ENCODE data around the gene PES1.
A peak's percentile ranks its signal among the peaks of the same experiment; 100 is the strongest.

The PES1 gene

DNA sequence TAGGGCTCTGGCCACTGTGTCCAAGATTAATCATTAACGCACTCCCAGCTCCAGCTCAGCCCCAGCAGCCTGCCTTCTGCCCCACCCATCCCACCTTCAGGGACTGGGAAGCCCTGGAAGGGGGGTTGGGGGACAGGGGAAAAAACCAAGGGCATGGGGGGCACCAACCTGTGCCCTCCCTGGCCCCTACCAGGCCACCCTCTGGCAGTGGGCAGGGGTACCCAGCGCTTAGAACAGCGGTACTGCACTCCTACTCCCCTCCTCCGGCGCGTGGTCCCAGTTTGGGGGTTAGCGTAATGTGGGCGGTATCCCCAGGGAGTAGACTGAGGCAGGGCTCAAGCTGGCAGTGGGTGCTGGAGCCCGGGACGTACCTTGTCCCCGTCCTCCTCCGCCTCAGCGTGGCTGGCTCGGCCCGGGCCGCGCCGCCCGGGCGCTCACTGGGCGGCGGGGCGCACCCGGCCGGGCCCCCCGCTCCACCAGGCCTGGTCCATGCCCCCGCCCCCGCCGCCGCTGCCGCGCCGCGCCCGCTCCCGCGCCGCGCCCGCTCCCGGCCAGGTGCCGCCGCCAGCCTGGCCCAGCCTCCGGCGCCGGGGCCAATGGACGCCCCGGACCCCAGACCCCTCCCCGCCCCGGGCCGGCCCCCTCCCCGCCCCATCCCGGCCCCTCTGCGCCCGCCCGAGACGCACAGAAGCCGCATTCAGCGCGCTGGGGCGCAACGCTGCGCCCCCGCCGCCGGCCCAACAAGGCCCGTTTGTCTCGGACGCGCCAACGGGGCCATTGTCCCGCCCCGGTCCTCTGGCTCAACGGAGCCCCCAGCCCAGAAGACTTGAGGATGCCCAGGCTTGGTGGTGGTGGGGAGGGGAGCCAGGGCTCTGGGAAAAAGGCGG lies 17.4 kb downstream of the PES1 start, which contains the start of gene GAL3ST1:
TSS of gene GAL3ST1 (minus strand) at position 571 of the 887 bp plus-strand sequence. CDS start 17,273 bp downstream, outside the sequence.
- peak within 1 kb of the TSS; percentile 38 to 39 for H3K4me3 ChIP-seq
- peaks cover 0 to 32% (median 15%) of the 10 kb centered on the region in 4 donors for H3K4me1 ChIP-seq
- intact Hi-C loops (cut with DNase I; ENCODE audit: low total_unique reads) = no loop called here
- peak within 1 kb of the TSS; percentile 55 to 78 for H3K27ac ChIP-seq
- no peaks in the 10 kb centered on the region for H3K9me3 ChIP-seq
- TF ChIP-seq, protein P1, sequence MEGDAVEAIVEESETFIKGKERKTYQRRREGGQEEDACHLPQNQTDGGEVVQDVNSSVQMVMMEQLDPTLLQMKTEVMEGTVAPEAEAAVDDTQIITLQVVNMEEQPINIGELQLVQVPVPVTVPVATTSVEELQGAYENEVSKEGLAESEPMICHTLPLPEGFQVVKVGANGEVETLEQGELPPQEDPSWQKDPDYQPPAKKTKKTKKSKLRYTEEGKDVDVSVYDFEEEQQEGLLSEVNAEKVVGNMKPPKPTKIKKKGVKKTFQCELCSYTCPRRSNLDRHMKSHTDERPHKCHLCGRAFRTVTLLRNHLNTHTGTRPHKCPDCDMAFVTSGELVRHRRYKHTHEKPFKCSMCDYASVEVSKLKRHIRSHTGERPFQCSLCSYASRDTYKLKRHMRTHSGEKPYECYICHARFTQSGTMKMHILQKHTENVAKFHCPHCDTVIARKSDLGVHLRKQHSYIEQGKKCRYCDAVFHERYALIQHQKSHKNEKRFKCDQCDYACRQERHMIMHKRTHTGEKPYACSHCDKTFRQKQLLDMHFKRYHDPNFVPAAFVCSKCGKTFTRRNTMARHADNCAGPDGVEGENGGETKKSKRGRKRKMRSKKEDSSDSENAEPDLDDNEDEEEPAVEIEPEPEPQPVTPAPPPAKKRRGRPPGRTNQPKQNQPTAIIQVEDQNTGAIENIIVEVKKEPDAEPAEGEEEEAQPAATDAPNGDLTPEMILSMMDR (IDR thresholded peaks at IDR 0.05) = no peak
- H3K27me3 ChIP-seq = no peaks in the 10 kb centered on the region
- peaks cover 32 to 43% (median 40%) of the 10 kb centered on the region in 3 donors for H3K36me3 ChIP-seq
- no peak for DNase-seq

DNA sequence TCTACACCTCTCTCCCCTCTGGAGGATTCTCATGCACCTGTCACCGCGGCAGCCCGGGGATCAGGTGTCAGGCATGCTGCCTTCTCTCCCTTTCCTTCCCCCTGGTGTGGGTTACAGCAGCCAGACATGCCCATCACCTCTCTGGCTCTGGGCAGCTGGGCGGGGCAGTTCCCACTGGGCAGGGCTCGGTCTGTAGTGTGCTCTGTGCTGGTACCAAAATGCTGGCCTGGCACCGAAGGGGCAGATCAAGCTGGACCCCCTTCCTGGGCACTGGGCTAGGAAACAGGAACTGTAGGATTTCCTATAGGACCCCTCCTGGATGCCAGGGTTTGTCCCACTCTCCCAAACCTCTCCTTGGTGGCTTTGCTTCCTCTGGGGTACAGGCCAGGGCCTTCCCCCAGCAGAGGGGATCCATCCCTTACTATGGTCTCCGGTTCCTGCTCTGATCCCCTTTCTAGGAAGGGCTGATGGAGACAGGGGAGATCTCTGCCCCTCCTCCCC lies 18.1 kb downstream of the PES1 start:
- intact Hi-C loops (cut with DNase I; ENCODE audit: low total_unique reads) = no loop called here

DNA sequence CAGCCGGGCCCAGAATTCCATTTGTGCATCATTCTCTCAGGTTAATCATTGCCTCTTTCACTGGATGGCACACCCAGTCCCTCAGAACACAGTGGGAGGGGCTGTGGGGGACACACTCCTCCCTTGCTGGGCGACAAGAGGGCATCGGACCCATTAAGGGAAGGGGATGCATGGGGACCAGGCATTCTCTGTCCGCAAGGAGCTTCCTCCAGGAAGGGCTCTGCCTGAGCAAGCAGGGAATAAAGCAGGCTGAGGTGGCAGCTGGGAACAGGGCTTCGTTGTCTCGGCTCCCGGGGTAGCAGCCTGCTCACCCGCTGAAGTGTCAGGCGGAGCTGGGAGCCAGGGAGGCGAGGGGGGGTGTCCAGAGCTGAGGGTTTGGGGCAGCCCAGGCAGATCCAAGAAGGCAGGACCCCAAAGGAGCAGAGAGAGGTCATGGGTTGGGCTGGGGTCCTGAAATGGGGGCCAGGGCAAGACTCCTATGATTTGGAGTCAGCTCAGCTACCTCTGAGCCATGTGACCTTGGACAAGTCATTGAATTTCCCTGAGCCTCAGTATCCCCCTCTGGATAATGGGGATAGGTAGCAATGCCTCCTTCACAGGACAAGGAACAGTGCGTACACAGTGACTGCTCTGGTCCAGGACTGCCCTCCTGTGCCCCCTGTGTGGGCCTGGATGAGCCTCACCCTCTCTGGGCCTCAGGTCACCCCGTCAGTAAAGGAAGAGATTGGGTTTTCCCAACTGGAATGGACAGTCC lies 18.7 kb downstream of the PES1 start:
- DNase-seq = no peak
- H3K4me3 ChIP-seq = no peak overlapping the region
- H3K36me3 ChIP-seq = peaks cover 19 to 30% (median 26%) of the 10 kb centered on the region in 3 donors

More for the DNA sequence above, 18.1 kb downstream of the PES1 start:
- peak overlapping the region in 1 of 2 donors; percentile 62 for H3K27ac ChIP-seq
- H3K4me1 ChIP-seq = peaks cover 0 to 32% (median 15%) of the 10 kb centered on the region in 4 donors
- no peak overlapping the region for H3K4me3 ChIP-seq
- peaks cover 25 to 36% (median 33%) of the 10 kb centered on the region in 3 donors for H3K36me3 ChIP-seq
- DNase-seq = no peak
- TF ChIP-seq, protein P1 (IDR thresholded peaks at IDR 0.05) = no peak
- H3K27me3 ChIP-seq = no peaks in the 10 kb centered on the region
- H3K9me3 ChIP-seq = no peaks in the 10 kb centered on the region

DNA sequence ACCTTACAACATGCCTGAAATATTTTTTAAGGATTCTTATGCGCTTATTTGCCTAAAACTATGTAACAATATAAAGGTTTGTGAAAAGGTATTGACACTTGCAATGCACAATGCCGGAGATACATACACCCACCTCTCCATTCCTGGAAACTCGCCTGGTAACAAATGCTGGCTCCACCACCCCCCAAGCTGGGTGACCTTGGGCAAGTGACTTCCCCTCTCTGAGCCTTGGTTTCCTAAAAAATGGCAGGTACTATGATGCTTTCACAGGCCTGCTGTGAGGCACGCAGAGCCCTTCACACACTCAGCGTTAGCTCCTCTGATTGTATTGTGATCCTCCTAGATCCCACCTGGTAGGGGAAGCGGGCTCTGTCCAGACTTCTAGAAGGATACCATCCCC lies 19.5 kb downstream of the PES1 start:
- Histone ChIP-seq H3K4me1 (peaks cover 0 to 32% (median 15%) of the 10 kb centered on the region in 4 donors), H3K36me3 (peaks cover 11 to 22% (median 18%) of the 10 kb centered on the region in 3 donors), H3K27ac (no peak overlapping the region), H3K27me3 (no peaks in the 10 kb centered on the region), H3K9me3 (no peaks in the 10 kb centered on the region), H3K4me3 (no peak overlapping the region)
- TF ChIP-seq, protein P1 (IDR thresholded peaks at IDR 0.05) = no peak
- no peak for DNase-seq
- intact Hi-C loops (cut with DNase I; ENCODE audit: low total_unique reads) = no loop called here

More for the DNA sequence above, 18.7 kb downstream of the PES1 start:
- TF ChIP-seq, protein P1 (IDR thresholded peaks at IDR 0.05) = no peak
- intact Hi-C loops (cut with DNase I; ENCODE audit: low total_unique reads) = no loop called here
- peaks cover 0 to 32% (median 15%) of the 10 kb centered on the region in 4 donors for H3K4me1 ChIP-seq
- peak overlapping the region in 1 of 2 donors; percentile 62 for H3K27ac ChIP-seq
- no peaks in the 10 kb centered on the region for H3K9me3 ChIP-seq
- H3K27me3 ChIP-seq = no peaks in the 10 kb centered on the region

DNA sequence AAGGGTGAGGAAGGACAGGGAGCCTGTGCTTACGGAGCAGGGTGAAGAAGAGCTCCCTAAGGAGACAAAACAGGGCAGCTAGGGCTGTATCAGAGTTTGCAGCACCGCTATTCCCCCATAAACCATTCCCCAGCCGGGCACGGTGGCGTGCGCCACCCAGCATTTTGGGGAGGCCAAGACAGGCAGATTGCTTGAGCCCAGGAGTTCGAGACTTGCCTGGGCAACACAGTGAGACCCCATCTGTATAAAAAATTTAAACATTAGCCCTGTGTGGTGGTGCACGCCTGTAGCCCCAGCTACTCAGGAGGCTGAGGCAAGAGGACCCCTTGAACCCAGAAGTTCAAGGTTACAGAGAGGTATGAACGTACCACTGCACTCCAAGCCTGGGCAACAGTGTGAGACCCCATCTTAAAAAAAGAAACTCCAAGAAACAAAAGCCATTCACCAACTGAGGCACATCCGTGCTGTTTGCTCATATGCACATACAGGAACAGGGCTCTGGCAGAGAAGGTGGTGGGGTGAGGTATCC lies 22.0 kb downstream of the PES1 start:
- Histone ChIP-seq H3K36me3 (no peaks in the 10 kb centered on the region), H3K27me3 (no peaks in the 10 kb centered on the region), H3K4me3 (no peak overlapping the region), H3K27ac (no peak overlapping the region), H3K4me1 (peaks cover 0 to 14% (median 2%) of the 10 kb centered on the region in 4 donors), H3K9me3 (no peaks in the 10 kb centered on the region)
- TF ChIP-seq, protein P1 (IDR thresholded peaks at IDR 0.05) = no peak
- no peak for DNase-seq
- intact Hi-C loops (cut with DNase I; ENCODE audit: low total_unique reads) = no loop called here

All from tibial artery (tissue), 4 donors.